ENCODE measurements around the gene PSMB7.

Gene PSMB7

GRCh38 chr9:124392254-124392870 is 22.9 kb downstream of the PSMB7 start:
- no peak overlapping the region for H3K4me3 ChIP-seq (replicated peaks; ENCODE audit: low read depth, low read length)
- peak; percentile 35 for DNase-seq (ENCODE audit: low read depth)
- no peak for TF ChIP-seq CTCF (IDR thresholded peaks at IDR 0.05; ENCODE audit: low read length, missing control alignments)

- peak; percentile 22 for DNase-seq (ENCODE audit: low read depth)
- no peak overlapping the region for H3K4me3 ChIP-seq (replicated peaks; ENCODE audit: low read depth, low read length)
- no peak for TF ChIP-seq CTCF (IDR thresholded peaks at IDR 0.05; ENCODE audit: low read length, missing control alignments)
These were observed 24.2 kb downstream of the PSMB7 start for GRCh38 chr9:124390794-124391658.

GRCh38 chr9:124389146-124389939 is 25.9 kb downstream of the PSMB7 start:
- no peak for DNase-seq (ENCODE audit: low read depth)

GRCh38 chr9:124388275-124389048 is 26.8 kb downstream of the PSMB7 start:
- no peak for DNase-seq (ENCODE audit: low read depth)
- no peak for TF ChIP-seq CTCF (IDR thresholded peaks at IDR 0.05; ENCODE audit: low read length, missing control alignments)
- no peak overlapping the region for H3K4me3 ChIP-seq (replicated peaks; ENCODE audit: low read depth, low read length)

More at GRCh38 chr9:124389146-124389939, 25.9 kb downstream of the PSMB7 start:
- no peak for TF ChIP-seq CTCF (IDR thresholded peaks at IDR 0.05; ENCODE audit: low read length, missing control alignments)
- H3K4me3 ChIP-seq (replicated peaks; ENCODE audit: low read depth, low read length) = no peak overlapping the region

GRCh38 chr9:124386201-124386600 is 29.0 kb downstream of the PSMB7 start:
- H3K4me3 ChIP-seq (replicated peaks; ENCODE audit: low read depth, low read length) = no peak overlapping the region
- DNase-seq (ENCODE audit: low read depth) = no peak
- TF ChIP-seq CTCF (IDR thresholded peaks at IDR 0.05; ENCODE audit: low read length, missing control alignments) = no peak

GRCh38 chr9:124385623-124386022 is 29.6 kb downstream of the PSMB7 start:
- no peak overlapping the region for H3K4me3 ChIP-seq (replicated peaks; ENCODE audit: low read depth, low read length)
- no peak for DNase-seq (ENCODE audit: low read depth)
- TF ChIP-seq CTCF (IDR thresholded peaks at IDR 0.05; ENCODE audit: low read length, missing control alignments) = no peak
